Uterus (tissue), 2 donors: ENCODE measurements around the gene C16orf89.

Source experiments
- POLR2A ChIP-seq, 2 donors: fragments of 450-650 bp; IDR thresholded peaks; one replicate each; pipeline ENCODE4 v1.6.1; 2016; ENCODE audit warnings: antibody characterized with exemption in 2 of 2, mild to moderate bottlenecking in 1 of 2, moderate library complexity in 1 of 2
- TF ChIP-seq, protein P1 (sequence below), 4 experiments: fragments of 200-600 bp in 2 of 4; fragments of 450-650 bp in 2 of 4; sonication (generic) in 2 of 4; IDR thresholded peaks; one replicate each; pipeline ENCODE4 v1.5.1; 2016 to 2019; ENCODE audit warnings: antibody characterized with exemption in 4 of 4, mild to moderate bottlenecking in 2 of 4, moderate library complexity in 1 of 4

DNA sequence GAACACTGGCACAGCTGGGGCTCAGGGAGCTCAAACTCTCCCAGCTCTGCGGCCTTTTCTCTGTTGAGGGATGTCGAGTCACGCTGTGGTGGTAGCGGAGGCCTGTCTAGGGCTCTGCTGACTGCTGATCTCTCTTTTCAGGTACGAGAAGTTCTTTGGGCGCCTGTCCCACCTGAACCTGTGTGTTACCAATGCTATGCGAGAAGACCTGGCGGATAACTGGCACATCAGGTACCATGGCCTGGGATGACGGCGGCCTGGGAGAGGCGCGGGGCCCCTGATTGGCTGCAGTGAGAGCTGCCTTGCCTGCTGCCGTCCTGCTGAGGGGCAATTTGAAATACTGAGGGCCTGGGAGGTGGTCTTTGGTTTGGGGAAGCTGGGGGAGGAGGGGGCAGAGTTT is 11.5 kb upstream of the C16orf89 start:
- TF ChIP-seq, protein P1, sequence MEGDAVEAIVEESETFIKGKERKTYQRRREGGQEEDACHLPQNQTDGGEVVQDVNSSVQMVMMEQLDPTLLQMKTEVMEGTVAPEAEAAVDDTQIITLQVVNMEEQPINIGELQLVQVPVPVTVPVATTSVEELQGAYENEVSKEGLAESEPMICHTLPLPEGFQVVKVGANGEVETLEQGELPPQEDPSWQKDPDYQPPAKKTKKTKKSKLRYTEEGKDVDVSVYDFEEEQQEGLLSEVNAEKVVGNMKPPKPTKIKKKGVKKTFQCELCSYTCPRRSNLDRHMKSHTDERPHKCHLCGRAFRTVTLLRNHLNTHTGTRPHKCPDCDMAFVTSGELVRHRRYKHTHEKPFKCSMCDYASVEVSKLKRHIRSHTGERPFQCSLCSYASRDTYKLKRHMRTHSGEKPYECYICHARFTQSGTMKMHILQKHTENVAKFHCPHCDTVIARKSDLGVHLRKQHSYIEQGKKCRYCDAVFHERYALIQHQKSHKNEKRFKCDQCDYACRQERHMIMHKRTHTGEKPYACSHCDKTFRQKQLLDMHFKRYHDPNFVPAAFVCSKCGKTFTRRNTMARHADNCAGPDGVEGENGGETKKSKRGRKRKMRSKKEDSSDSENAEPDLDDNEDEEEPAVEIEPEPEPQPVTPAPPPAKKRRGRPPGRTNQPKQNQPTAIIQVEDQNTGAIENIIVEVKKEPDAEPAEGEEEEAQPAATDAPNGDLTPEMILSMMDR (IDR thresholded peaks at IDR 0.05): no peak
- TF ChIP-seq POLR2A (IDR thresholded peaks at IDR 0.05): no peak
